Measurements from ENCODE around the gene WDR6. TPM values are rescaled to one million over a fixed set of nuclear protein-coding genes. Genes with fewer than 3 reads are reported as not detected.

WDR6 gene
- 49.0 and 74.4 TPM in 2 replicates for total RNA-seq

GRCh38 chr3:49007068-49007770, at the start of gene WDR6:
Gene WDR6 (plus strand): TSS chr3:49007391. CDS start chr3:49007432, 41 bp downstream.

GRCh38 chr3:48989796-48990635, 17.2 kb upstream of the WDR6 start, which contains the start of gene P4HTM:
Gene P4HTM (plus strand): TSS chr3:48990241. CDS start chr3:48990257, 16 bp downstream.

GRCh38 chr3:49017971-49018706, 10.9 kb downstream of the WDR6 start, which contains the start of gene DALRD3:
Gene DALRD3 (minus strand): TSS chr3:49018580. CDS start chr3:49018564, 16 bp downstream.

GRCh38 chr3:49021813-49022687, 14.9 kb downstream of the WDR6 start, which contains the start of gene NDUFAF3:
Gene NDUFAF3 (plus strand): TSS chr3:49022121. CDS start chr3:49022145, 24 bp downstream.

GRCh38 chr3:49028673-49029562, 21.7 kb downstream of the WDR6 start, which contains the start of gene IMPDH2:
Gene IMPDH2 (minus strand): TSS chr3:49029398. CDS start chr3:49029350, 48 bp downstream.

Small RNAs within 50 kb of the gene (small RNA-seq; reads per million reads assigned to genes)
- gene MIR191 (45,762 reads per million, percentile 100 among the genes with 10 or more reads in this experiment), gene MIR425 (5,145 reads per million, percentile 100 among the genes with 10 or more reads in this experiment)

Other genes with a start within 250 kb of the WDR6 start
- 56.5 and 62.1 TPM in 2 replicates for gene PRKAR2A, start 159.5 kb upstream of the WDR6 start, total RNA-seq
- gene SLC25A20, start 108.5 kb upstream of the WDR6 start, total RNA-seq: 15.7 and 25.4 TPM in 2 replicates
- 61.2 and 70.3 TPM in 2 replicates for gene ARIH2, start 88.5 kb upstream of the WDR6 start, total RNA-seq
- gene P4HTM, start 17.1 kb upstream of the WDR6 start, total RNA-seq: 17.9 and 23.1 TPM in 2 replicates
- 40.8 and 44.0 TPM in 2 replicates for gene DALRD3, start 11.2 kb downstream of the WDR6 start, total RNA-seq
- gene NDUFAF3, start 14.7 kb downstream of the WDR6 start, total RNA-seq: 36.6 and 46.3 TPM in 2 replicates
- gene IMPDH2, start 22.0 kb downstream of the WDR6 start, total RNA-seq: 245 and 354 TPM in 2 replicates
- gene QRICH1, start 86.7 kb downstream of the WDR6 start, total RNA-seq: 75.8 and 114 TPM in 2 replicates
- 293 and 338 TPM in 2 replicates for gene QARS1, start 97.4 kb downstream of the WDR6 start, total RNA-seq
- gene USP19, start 113.4 kb downstream of the WDR6 start, total RNA-seq: 30.4 and 34.6 TPM in 2 replicates
- gene LAMB2, start 125.7 kb downstream of the WDR6 start, total RNA-seq: 276 and 322 TPM in 2 replicates
- gene CCDC71, start 158.9 kb downstream of the WDR6 start, total RNA-seq: 16.6 and 24.1 TPM in 2 replicates
- gene KLHDC8B, start 164.2 kb downstream of the WDR6 start, total RNA-seq: 15.7 and 17.2 TPM in 2 replicates